ENCODE data around the gene MUC16.
A peak's percentile ranks its signal among the peaks of the same experiment; 100 is the strongest.

Gene MUC16

DNA sequence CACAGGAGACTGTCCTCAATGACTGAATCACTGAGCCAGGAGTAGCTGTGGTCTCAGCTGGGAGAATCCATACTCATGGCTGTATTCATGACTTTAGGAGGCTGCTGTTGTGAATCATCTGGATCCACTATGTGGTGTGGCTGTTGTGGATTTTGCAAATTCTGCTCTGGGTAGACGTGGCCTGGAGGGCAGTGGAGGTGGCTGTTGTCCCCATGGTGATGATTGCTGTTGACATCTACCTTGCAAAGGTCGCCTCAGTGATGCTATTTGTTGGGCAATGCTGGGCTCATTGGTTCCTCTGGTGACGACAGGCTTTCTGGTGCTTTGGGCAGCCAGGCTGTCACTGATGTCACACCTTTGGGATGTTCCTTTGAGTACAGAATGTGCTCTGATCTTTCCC is 23.9 kb downstream of the MUC16 start:
- TF ChIP-seq TAF1 (IDR thresholded peaks at IDR 0.05; ENCODE audit: borderline replicate concordance, insufficient read depth, low read length), result no peak
- no peak for TF ChIP-seq SIN3A (IDR thresholded peaks at IDR 0.05; ENCODE audit: borderline replicate concordance, insufficient read depth, low read length)
- no peak for TF ChIP-seq POLR2AphosphoS5 (IDR thresholded peaks at IDR 0.05; ENCODE audit: low read depth, low read length)
- TF ChIP-seq FOXP2 (optimal IDR thresholded peaks at IDR 0.05; ENCODE audit: borderline replicate concordance, extremely low read depth, extremely low read length, insufficient read depth), result no peak
- TF ChIP-seq, protein P1, sequence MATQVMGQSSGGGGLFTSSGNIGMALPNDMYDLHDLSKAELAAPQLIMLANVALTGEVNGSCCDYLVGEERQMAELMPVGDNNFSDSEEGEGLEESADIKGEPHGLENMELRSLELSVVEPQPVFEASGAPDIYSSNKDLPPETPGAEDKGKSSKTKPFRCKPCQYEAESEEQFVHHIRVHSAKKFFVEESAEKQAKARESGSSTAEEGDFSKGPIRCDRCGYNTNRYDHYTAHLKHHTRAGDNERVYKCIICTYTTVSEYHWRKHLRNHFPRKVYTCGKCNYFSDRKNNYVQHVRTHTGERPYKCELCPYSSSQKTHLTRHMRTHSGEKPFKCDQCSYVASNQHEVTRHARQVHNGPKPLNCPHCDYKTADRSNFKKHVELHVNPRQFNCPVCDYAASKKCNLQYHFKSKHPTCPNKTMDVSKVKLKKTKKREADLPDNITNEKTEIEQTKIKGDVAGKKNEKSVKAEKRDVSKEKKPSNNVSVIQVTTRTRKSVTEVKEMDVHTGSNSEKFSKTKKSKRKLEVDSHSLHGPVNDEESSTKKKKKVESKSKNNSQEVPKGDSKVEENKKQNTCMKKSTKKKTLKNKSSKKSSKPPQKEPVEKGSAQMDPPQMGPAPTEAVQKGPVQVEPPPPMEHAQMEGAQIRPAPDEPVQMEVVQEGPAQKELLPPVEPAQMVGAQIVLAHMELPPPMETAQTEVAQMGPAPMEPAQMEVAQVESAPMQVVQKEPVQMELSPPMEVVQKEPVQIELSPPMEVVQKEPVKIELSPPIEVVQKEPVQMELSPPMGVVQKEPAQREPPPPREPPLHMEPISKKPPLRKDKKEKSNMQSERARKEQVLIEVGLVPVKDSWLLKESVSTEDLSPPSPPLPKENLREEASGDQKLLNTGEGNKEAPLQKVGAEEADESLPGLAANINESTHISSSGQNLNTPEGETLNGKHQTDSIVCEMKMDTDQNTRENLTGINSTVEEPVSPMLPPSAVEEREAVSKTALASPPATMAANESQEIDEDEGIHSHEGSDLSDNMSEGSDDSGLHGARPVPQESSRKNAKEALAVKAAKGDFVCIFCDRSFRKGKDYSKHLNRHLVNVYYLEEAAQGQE (IDR thresholded peaks at IDR 0.05; ENCODE audit: insufficient read depth in 1 of 2, low read depth in 2 of 2, low read length in 2 of 2), result no peak

DNA sequence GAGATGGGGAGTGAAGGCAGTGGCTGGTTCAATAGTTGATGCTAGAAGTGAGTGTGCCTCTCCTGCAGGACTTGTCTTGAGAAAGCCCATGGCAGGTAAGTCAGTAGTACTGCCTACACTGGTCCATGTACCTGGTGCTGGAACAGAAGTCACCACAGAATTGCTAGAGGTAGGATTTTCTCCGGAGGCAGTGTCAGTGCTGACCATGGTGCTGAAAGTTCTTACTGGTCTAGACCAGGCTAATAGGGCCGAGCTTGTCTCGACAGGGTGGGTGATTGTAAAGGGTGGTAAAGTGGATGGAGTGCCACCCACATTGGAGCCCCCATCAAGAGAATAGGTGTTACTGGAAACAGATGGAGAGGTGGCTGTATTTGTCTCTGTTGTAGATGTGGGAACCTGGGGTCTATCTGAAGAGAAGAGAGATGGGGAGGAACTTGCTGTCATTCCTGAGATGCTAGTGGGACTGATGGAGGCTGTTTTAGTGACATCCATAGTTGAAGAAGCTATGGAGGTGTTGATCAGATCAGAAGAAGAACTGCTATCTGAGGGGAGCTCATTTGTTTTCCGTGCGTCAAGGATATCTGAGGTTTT is 36.6 kb downstream of the MUC16 start:
- no peak for TF ChIP-seq POLR2AphosphoS5 (IDR thresholded peaks at IDR 0.05; ENCODE audit: low read depth, low read length)
- TF ChIP-seq, protein P1 (IDR thresholded peaks at IDR 0.05; ENCODE audit: insufficient read depth in 1 of 2, low read depth in 2 of 2, low read length in 2 of 2), result peak; percentile 72 to 93

DNA sequence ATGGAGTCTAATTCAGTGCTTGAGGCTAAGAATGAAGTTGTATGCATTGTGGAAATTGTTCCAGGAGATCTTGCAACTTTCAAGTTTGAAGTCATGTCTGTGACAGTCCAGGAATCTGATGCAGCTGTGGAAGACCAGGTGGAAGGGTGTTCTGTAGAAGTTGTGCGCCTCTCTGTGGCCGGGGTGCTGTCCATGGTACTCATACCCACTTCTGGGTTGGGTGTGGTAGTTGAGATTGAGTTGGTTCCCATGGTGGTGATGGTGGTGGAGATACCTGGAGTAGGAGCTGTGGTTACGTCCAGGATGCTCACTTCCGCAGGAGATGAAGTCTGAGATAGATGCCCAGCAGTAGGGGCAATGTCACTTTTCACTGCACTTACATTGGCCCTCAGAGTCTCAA is 44.3 kb downstream of the MUC16 start:
- TF ChIP-seq TAF1 (IDR thresholded peaks at IDR 0.05; ENCODE audit: borderline replicate concordance, insufficient read depth, low read length) (no peak), POLR2AphosphoS5 (IDR thresholded peaks at IDR 0.05; ENCODE audit: low read depth, low read length) (no peak), SIN3A (IDR thresholded peaks at IDR 0.05; ENCODE audit: borderline replicate concordance, insufficient read depth, low read length) (no peak), FOXP2 (optimal IDR thresholded peaks at IDR 0.05; ENCODE audit: borderline replicate concordance, extremely low read depth, extremely low read length, insufficient read depth) (no peak)
- TF ChIP-seq, protein P1 (IDR thresholded peaks at IDR 0.05; ENCODE audit: insufficient read depth in 1 of 2, low read depth in 2 of 2, low read length in 2 of 2), result peak; percentile 35 to 90; a peak in 3 of 4 replicates
